Stromal cell of bone marrow (primary cell): Measurements from ENCODE around the gene ULK1.
A peak's percentile ranks its signal among the peaks of the same experiment; 100 is the strongest.
"Not testable (repeated sequence)": the region's sequence is repeated elsewhere in the genome, so short reads cannot be mapped to it uniquely, and the experiment has no call there.

Experiments used
- DNase-seq: peaks from one replicate; pipeline ENCODE4 v3.0.0-alpha.2; 2012; ENCODE audit warnings: low read depth

The ULK1 gene

GRCh38 chr12:131862084-131862441, 32.4 kb upstream of the ULK1 start:
- DNase-seq, result no peak

GRCh38 chr12:131862600-131862993, 31.8 kb upstream of the ULK1 start:
- DNase-seq, result no peak

- DNase-seq, result no peak
These were observed 31.3 kb upstream of the ULK1 start for GRCh38 chr12:131862994-131863710.

GRCh38 chr12:131863711-131864396, 30.6 kb upstream of the ULK1 start:
- DNase-seq, result no peak

GRCh38 chr12:131864469-131864868, 30.0 kb upstream of the ULK1 start:
- DNase-seq, result no peak

GRCh38 chr12:131865180-131865875, 29.1 kb upstream of the ULK1 start:
- no peak for DNase-seq

- no peak for DNase-seq
These were observed 27.0 kb upstream of the ULK1 start for GRCh38 chr12:131867471-131867870.

- no peak for DNase-seq
These were observed 26.3 kb upstream of the ULK1 start for GRCh38 chr12:131867891-131868675.

- peak; percentile 26 for DNase-seq
These were observed 24.5 kb upstream of the ULK1 start for GRCh38 chr12:131869871-131870418.

- no peak for DNase-seq
These were observed 22.7 kb upstream of the ULK1 start for GRCh38 chr12:131871677-131872076.

GRCh38 chr12:131872154-131873051, 22.0 kb upstream of the ULK1 start:
- DNase-seq, result peak; percentile 74

- DNase-seq, result no peak
These were observed 21.1 kb upstream of the ULK1 start for GRCh38 chr12:131873293-131873692.

GRCh38 chr12:131874972-131875371, 19.4 kb upstream of the ULK1 start:
- DNase-seq, result not testable (repeated sequence)

- not testable (repeated sequence) for DNase-seq
These were observed 17.2 kb upstream of the ULK1 start for GRCh38 chr12:131877216-131877615.

- not testable (repeated sequence) for DNase-seq
These were observed 16.0 kb upstream of the ULK1 start for GRCh38 chr12:131878436-131878835.

GRCh38 chr12:131882804-131883520, 11.5 kb upstream of the ULK1 start:
- no peak for DNase-seq

GRCh38 chr12:131883521-131883900, 10.9 kb upstream of the ULK1 start:
- no peak for DNase-seq

GRCh38 chr12:131885076-131885475, 9.3 kb upstream of the ULK1 start:
- not testable (repeated sequence) for DNase-seq

- DNase-seq, result no peak
These were observed 8.8 kb upstream of the ULK1 start for GRCh38 chr12:131885543-131886057.

- not testable (repeated sequence) for DNase-seq
These were observed 2.7 kb upstream of the ULK1 start for GRCh38 chr12:131891722-131892121.
